NCI-H2196 (cell line): Measurements from ENCODE around the gene XAF1.
"Not testable (repeated sequence)": the region's sequence is repeated elsewhere in the genome, so short reads cannot be mapped to it uniquely, and the experiment has no call there.

Source experiments
- DNase-seq: peaks from one replicate; lab custom pipeline; 2025; ENCODE audit not compliant: unreplicated experiment; lab: John Stamatoyannopoulos, UW

The XAF1 gene, protein sequence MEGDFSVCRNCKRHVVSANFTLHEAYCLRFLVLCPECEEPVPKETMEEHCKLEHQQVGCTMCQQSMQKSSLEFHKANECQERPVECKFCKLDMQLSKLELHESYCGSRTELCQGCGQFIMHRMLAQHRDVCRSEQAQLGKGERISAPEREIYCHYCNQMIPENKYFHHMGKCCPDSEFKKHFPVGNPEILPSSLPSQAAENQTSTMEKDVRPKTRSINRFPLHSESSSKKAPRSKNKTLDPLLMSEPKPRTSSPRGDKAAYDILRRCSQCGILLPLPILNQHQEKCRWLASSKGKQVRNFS

DNA sequence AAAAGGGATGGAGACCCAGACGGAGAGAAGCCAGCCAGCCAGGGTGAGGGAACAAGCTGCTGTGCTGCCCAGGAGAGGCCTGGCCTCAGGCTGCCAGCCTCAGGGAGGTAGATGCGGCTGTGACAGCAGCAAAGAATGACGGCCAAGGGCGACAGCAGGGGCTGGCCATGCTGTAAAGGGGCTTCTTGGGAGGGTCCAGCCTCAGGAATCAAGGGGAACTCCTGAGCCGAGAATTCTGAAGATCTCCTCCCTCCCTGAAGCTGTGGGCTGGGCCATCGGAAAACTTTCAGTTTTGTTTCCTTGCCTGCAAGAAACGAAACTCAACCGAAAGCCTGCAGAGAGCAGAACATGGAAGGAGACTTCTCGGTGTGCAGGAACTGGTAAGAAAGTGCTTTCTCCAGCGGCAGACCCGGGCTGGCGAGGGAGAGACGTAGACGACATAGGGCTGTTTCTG, at the start of gene XAF1:
TSS of gene XAF1 (plus strand) at position 316 of the 454 bp plus-strand sequence. CDS start at position 349, 33 bp downstream.
- DNase-seq = no peak

DNA sequence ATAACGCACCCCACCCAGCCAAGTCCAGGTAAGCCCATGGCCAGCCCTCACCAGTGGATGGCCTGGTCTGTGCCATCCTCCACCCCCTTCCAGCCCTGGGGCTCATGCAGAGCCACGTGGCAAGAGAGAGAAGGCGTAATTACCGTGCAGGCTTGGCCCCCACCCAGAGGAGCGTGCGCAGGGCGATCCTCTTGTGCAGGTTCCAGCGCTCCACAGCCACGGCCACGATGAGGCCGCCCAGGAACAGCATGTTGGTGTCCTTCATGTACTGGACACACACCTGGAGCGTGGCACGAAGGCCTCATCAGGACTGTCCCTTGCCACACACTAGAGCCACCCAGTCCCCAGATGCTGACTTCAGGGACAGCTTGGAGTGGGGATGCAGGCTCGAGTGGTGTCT, 49.3 kb upstream of the XAF1 start:
- DNase-seq = no peak

DNA sequence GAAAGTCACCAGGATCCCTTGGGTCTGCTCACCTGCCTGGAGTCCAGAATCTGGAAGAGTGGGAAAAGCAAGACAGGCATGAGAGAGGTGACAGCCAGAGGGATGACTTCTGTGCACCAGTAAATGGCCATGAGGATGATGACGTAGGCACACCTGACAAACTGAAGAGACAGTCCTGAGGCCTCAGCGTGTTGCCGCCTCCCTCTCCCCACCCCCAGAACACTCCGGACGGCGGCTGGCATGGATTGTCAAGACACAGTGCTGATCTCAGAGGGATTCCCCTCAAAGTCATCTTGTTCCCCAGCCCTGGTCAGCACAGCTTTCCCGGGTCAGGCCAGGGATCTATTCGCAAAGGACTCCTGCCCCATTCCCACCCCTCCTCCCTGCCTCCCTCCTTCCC, 48.9 kb upstream of the XAF1 start:
- DNase-seq = no peak

DNA sequence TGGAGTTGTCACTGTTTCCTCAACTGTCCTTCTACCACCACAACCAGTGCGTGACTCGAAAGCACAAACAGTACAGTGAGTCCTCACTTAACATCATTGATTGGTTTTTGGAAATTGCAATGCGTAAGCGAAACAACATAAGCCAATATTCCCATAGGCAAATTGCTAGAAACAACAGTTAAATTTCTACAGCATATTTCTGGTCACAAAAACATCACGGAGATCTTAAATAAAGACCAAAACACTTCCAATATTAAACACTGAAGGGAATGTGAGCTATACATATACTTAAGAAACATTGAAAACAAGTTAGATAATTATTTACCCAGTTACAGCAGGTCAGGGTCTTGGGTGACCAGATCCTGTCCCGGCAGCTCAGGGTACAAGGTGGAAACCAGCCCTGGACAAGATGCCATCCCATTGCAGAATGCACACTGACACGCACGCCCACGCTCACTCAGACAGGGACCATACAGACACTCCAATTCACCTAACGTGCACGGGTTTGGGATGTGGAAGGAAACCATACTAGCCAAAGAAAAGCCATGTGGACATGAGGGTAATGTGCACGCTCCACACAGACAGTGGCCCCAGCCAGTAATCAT, 47.4 kb upstream of the XAF1 start:
- no peak for DNase-seq

DNA sequence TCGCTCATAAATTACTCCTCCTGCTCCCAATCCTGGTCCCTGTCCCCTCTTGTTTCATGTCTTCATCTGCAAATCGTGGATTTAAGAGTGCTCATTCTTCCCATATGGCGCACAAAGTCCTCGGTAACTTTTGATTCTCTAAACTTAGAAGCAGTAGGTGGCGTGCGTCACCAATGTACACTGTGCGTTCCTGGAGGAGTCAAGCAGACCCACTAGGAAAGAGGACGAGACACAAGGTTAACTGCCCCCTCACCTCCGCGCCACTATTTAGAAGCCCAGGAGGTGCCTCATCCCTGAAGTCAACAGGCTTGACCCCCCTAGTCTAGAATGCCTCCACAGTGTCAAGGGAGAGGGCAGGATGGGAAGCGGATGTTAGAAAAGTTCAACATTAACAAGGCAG, 45.5 kb upstream of the XAF1 start:
- DNase-seq = no peak

DNA sequence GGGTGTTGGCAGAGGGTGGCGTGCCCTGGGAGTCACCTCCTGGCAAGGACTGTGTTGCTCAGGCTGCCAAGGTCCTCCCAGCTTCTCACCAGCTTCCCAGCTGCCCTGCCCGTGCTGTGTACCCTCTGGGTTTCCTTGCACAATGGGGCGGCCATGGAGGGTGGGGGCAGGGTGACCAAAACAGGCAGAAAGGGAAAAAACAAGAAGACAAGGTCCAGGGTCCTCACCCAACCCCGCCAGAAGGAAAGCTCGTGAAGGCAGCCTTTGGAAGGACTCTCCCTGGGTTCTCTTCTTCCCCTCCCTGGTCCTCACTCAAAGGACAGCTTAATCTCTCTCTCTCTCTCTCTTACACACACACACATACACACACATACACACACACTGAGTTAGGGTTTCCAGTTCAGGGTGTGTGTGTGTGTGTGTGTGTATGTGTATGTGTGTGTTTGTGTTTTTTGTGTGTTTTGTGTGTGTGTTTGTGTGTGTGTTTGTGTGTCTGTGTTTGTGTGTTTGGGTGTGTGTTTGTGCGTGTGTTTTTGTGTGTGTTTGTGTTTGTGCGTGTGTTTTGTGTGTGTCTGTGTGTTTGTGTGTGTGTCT, 44.7 kb upstream of the XAF1 start:
- no peak for DNase-seq

DNA sequence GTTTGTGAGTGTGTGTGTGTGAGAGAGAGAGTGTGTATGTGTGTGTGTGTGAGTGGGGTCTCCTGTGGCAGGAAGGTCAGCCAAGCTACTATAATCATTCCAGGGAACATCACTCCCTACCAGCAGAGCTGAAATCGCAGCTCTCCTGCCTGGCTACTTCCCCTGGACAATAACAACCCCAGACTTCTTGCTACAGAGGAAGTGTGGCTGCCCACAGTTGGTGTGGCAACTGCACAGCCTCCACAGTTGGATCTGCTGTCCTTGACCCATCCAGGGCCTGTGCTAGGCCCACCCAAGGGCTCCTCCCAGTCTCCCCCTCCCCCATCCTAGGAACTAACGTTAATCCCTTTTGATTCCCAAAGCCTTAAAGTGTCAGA, 44.2 kb upstream of the XAF1 start:
- no peak for DNase-seq

DNA sequence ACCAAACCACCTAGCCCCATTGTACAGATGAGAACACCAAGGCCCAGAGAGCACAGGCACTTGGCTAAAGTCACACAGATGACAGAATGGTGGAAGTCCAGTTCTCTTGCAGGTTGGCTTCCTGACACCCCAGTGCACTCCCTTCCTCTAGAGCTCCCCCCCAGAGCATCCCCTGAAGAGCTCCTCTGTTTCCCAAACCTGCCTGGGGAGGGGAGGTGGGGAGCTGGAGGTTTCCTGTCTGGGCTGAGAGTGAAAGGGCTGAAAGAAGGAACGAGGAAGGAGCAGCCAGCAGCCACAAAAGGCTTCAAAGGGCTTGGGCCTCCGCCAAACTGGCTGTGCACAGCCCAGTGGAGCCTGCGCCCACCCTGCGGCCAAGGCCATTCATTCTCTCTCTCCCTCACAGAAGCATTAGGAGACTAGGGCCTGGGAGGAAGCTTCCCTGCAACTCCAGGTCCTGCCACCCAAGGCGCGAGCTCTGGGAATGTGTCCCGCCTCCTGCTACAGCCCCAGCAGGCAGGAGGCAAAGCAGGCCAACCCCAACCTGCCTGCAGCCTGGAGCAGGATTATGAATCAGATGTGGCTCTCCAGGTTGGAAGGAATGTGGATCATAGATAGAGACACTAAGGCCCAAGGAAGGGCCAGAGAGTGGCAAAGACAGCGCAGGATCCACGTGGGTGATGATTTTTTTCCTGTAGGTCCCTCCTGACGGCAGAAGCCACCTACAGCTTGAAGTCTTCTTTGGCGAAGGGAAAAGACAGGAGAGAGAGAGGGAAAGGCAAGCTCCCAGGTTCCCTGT, 43.6 kb upstream of the XAF1 start:
- DNase-seq = no peak

DNA sequence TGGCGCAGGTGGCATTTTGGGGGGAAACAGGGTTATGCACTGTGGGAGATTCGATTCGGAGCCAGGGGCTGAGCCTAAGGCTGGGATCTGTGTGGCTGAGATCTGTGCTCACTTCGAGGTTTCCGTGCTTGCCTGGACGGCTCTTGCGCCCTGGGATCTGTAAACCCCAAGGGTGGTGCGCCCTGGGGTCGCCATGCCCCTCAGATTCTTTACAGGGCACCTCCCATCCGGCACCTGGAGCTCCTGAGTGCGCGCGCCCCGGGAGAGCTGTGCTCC, 43.1 kb upstream of the XAF1 start:
- no peak for DNase-seq

DNA sequence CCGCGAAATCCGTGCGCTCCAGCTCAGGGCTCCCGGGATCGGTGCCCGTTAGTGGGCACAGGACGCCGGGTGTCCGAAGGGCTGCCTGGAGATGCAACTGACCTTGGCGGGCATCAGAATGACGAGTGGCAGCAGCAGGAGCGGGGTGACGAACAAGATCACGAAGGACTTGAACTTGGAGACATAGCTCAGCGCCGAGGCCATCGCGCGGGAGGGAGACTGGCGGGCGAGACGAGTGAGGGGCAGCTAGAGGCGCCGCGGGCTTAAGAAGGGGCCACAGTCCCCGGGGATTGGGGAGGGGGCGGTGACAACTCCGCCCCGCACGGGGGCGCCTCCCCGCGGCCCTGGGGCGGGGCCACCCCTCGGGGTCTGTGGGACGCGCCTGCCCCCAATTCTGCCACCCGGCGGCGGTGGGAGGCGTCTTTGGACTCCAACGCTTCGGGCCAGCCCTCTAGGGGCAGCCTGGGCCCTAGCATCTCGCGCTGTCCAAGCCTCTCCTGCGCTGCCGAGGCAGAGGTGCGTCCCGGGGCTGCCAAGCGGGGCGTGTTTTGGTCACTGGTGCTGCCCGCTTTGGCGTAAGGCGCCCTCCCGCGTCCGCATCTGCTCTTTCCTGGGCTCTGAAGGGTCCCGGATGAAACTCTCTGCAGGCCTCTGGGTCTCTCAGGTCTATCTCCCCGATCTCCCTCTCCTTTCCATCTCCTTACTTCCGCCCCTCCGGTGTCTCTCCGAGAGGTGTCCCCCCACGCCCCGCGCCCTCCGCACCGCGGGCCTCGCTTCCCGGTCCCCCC, 42.5 kb upstream of the XAF1 start, which contains the start of gene SLC13A5:
TSS of gene SLC13A5 (minus strand) at position 240 of the 788 bp plus-strand sequence. CDS start at position 204, 36 bp downstream.
- DNase-seq = no peak

DNA sequence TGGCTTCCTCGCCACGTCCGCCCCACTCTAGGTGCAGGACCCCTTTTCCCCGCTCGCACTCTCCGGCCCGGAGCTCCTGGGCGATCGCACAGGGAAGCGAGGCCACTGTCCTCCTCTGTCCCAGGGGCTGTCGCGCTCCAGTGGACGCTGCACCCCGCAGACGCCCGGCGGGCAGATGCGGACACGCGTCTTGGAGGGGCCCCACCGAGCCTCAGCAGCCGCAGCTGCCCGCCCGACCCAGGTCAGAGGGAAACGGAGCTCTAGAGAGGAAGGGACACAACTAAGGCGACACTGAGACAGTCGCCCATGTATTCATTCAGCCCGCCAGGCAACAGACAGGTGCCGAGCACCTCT, 42.0 kb upstream of the XAF1 start:
- no peak for DNase-seq

DNA sequence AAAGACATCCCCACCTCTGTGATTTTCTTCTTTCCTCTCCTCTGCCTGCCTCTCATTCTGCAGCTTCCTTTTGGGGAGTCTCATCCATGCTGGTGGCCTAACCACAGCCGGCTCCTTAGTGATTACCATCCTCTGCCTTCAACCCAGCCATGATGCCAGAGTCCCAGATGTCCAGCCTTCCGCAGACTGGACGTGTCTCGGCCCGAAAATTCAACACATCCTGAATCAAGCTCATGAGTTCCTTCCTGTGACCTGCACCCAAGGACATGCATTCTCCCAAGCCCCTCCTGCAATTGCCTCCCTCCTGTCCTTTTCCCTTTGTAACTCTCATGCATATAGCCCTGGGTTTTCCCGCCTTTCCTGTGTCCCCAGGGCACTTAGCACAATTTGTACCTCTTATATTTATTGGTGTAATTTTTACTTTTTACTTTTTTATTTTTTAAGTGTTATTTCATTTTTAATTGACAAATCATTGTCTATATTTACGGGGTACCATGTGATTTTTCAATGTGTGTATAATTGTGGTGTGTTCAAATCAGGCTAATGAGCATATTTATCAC, 41.5 kb upstream of the XAF1 start:
- DNase-seq = no peak

DNA sequence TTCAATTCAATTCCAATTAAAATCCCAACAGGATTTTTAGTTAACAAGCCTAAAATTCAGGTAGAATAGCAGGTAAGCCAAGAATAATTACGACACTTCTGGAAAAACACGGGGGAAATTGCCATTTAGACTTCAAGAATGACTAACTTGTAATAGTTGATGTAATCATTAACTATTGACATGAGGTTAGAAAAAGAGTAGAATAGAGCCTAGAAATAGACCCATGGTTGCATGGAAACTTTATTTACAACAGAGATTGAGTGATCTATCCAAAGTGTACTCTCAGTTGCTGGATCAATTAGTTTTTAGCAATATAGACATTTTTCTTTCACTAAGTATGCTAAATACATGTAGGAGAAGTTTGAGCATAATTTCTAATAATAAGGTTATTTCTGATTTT, 39.1 kb upstream of the XAF1 start:
- no peak for DNase-seq

DNA sequence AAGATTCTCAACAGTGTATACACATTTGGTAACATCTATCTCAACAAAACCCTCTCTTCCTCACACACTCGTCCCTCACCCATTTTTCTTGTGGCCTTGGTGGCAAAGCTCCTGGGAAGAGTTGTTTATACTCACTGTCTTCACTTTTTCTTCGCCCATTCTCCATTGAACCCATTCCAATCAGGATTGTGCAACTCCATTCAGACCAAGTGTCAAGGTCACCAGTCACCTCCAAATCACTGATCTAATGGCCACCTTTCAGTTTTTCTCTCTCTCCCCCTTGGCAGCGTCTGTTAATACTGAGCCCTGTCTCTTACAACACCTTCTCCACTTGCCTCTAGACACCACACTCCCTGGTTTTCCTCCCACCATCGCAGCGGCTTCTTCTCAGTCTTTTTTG, 34.1 kb upstream of the XAF1 start:
- DNase-seq = no peak

DNA sequence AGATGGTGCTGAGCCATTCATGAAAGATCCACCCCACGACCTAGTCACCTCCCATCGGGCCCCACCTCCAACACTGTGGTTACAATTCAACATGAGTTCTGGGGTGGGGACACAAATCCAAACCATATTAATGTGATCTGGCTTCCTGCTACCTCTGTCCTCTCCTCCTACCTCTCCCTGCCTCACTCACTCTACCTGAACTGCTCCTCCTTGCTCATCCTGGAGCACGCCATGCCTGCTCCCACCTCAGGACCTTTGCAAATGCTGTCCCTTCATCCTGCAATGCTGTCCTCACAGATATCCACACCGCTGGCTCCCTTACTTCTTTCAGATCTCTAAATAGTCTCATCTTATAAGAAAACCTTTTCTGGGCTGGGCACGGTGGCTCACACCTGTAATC, 31.8 kb upstream of the XAF1 start:
- DNase-seq = no peak

DNA sequence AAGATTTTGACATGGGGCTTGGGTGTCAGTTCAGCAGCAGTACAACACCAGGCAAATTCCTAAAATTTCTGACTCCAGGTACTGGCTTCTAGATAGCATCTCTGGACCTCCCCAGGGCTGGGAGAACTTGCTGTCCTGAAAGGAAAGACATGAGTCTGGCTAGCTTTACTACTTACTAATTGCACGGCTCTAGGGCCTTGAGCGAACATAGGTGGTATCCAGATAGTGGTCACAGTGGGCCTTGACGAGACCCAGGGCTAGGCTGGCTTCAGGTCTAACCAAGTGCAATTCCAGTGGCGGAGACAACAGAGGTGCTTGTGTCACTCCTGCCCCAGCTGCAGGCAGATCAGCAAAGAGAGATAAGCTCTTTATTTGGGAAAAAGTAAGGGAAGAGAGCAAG, 26.3 kb upstream of the XAF1 start:
- no peak for DNase-seq

DNA sequence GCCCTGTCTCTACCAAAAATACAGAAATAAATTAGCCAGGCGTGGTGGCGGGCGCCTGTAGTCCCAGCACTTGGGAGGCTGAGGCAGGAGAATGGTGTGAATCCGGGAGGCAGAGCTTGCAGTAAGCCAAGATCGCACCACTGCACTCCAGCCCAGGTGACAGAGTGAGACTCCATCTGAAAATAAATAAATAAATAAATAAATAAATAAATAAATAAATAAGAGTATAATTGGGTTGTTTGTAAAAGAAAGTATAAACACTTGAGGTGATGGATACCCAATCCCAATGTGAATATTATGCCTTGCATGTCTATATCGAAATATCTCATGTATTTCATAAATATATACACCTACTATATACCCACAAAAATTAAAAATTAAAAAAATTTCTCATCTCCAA, 9.2 kb upstream of the XAF1 start:
- DNase-seq = not testable (repeated sequence)

DNA sequence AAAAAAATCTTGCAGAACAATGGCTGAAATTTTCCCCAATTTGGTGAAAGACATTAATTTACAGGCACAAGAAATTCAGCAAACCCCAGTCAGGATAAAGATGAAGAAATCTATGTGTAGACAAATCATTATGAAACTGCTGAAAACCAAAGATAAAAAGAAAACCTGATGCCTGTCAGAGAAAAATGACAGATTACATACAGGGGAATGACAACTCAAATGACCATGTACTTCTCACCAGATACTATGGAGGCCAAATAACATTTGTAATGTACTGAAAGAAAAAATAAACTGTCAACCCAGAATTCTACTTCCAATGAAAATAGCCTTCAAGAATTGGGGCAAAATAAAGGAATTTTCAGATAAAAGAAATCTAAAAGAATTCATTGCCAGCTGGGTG, 7.2 kb upstream of the XAF1 start:
- no peak for DNase-seq

DNA sequence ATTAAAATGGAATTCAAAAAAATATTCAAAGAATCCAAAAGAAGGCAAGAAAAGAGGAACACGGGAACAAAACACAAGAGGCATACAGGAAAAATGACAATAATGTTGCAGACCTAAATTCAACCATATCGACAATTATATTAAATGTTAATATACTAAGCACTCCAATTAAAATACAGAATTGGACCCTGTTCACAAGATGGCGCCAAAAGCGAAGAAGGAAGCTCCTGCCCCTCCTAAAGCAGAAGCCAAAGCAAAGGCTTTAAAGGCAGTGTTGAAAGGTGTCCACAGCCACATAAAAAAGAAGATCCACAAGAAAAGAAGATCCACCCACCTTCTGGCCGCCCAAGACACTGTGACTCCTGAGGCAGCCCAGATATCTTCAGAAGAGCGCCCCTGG, 6.3 kb upstream of the XAF1 start:
- no peak for DNase-seq

DNA sequence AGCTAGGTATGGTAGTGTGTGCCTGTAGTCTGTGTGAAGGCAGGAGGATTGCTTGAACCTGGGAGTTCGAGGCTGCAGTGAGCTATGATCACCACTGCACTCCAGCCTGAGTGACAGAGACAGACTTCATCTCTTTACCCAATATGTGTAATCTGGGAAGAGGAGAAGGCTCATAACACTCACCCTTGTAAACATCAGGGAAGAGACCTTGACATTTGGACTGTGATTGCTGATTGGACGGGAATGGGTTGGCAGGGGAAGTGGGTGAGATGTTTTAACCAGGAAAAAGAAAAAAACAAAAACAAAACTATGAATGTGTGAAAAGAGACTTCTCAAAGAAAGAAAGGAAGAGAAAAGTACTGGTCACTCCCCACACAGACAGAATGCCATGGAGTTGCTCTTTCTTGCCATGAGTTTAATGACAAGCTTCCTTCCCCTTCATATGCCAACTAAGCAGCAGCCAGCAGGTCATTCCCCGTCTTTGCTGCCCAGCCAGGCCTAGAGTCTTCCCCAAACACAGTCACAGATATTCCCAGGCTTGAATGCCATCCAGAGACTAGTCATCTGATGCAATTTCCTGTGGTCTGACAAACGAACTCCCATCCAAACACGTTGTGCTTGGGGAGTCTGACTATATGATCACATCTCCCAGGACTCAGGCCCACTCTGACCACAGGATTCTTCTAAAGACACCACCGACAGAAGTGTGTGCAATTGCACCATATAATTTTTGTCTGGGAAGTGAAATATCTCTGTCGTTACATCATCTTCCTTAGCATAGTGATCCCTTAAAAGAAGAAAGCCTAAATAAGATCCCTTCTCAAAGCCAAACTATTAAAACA, 3.6 kb upstream of the XAF1 start:
- no peak for DNase-seq
